Measurements from ENCODE around the gene EFTUD2.
A peak's percentile ranks its signal among the peaks of the same experiment; 100 is the strongest.

Gene EFTUD2

GRCh38 chr17:44925731-44926697 lies 26.8 kb upstream of the EFTUD2 start:
- no peak for DNase-seq

GRCh38 chr17:44924107-44924544 lies 24.9 kb upstream of the EFTUD2 start:
- no peak for DNase-seq

- DNase-seq, result no peak
Observed at GRCh38 chr17:44922746-44923470, 23.7 kb upstream of the EFTUD2 start.

GRCh38 chr17:44922136-44922535 lies 22.9 kb upstream of the EFTUD2 start:
- DNase-seq, result peak; percentile 34

GRCh38 chr17:44921122-44921882 lies 22.1 kb upstream of the EFTUD2 start:
- DNase-seq, result peak; percentile 90

- DNase-seq, result peak; percentile 50
Observed at GRCh38 chr17:44920565-44920940, 21.3 kb upstream of the EFTUD2 start.

- peak; percentile 95 for DNase-seq
Observed at GRCh38 chr17:44919885-44920564, 20.8 kb upstream of the EFTUD2 start.

- DNase-seq, result no peak
Observed at GRCh38 chr17:44919411-44919810, 20.2 kb upstream of the EFTUD2 start.

GRCh38 chr17:44918006-44918405 lies 18.8 kb upstream of the EFTUD2 start:
- DNase-seq, result no peak

GRCh38 chr17:44917456-44917855 lies 18.2 kb upstream of the EFTUD2 start:
- peak; percentile 37 for DNase-seq

- DNase-seq, result peak; percentile 50
Observed at GRCh38 chr17:44916781-44917241, 17.6 kb upstream of the EFTUD2 start.

GRCh38 chr17:44915862-44916780 lies 16.9 kb upstream of the EFTUD2 start:
- DNase-seq, result peak; percentile 63

GRCh38 chr17:44915321-44915726 lies 16.1 kb upstream of the EFTUD2 start, which contains the start of gene GFAP:
TSS of gene GFAP (minus strand) at chr17:44915500. CDS start at chr17:44915486, 14 bp downstream.
- DNase-seq, result peak; percentile 43

GRCh38 chr17:44914698-44915271 lies 15.5 kb upstream of the EFTUD2 start:
- DNase-seq, result peak; percentile 48

GRCh38 chr17:44914148-44914547 lies 14.9 kb upstream of the EFTUD2 start:
- no peak for DNase-seq

- no peak for DNase-seq
Observed at GRCh38 chr17:44913676-44914075, 14.4 kb upstream of the EFTUD2 start.

GRCh38 chr17:44912763-44913544 lies 13.7 kb upstream of the EFTUD2 start:
- no peak for DNase-seq

GRCh38 chr17:44911133-44912001 lies 12.1 kb upstream of the EFTUD2 start:
- peak; percentile 97 for DNase-seq
